RWPE2 (cell line): Measurements from ENCODE around the gene PDZD8.

Experiments
- ATAC-seq: fragments of 200-7000 bp; cut with Tn5 transposase; 3 replicates; pipeline ENCODE4 v1.9.1; 2021; ENCODE audit warnings: low read depth
- DNase-seq: peaks from one replicate; pipeline ENCODE4 v3.0.0-alpha.2; 2020; ENCODE audit warnings: low spot score
- H3K27ac ChIP-seq: fragments of 450-650 bp; 2 replicates; pipeline ENCODE4 v1.5.1; 2017; ENCODE audit warnings: mild to moderate bottlenecking; ENCODE audit not compliant: poor library complexity, severe bottlenecking
- H3K27me3 ChIP-seq: fragments of 250-450 bp; sonication (Bioruptor Pico); 2 replicates; pipeline ENCODE4 v1.5.1; 2021; ENCODE audit warnings: mild to moderate bottlenecking, moderate library complexity; ENCODE audit not compliant: insufficient read depth, poor library complexity, severe bottlenecking
- H3K36me3 ChIP-seq: fragments of 250-450 bp; sonication (Bioruptor Pico); 2 replicates; pipeline ENCODE4 v1.5.1; 2020; ENCODE audit warnings: low read depth, mild to moderate bottlenecking, moderate library complexity
- H3K4me1 ChIP-seq: fragments of 250-450 bp; sonication (Bioruptor Pico); 2 replicates; pipeline ENCODE4 v1.5.1; 2021; ENCODE audit warnings: mild to moderate bottlenecking, moderate library complexity; ENCODE audit not compliant: insufficient read depth, poor library complexity, severe bottlenecking
- H3K4me3 ChIP-seq: fragments of 250-450 bp; sonication (Bioruptor Pico); 2 replicates; pipeline ENCODE4 v1.5.1; 2021; ENCODE audit warnings: mild to moderate bottlenecking, moderate library complexity; ENCODE audit not compliant: severe bottlenecking
- H3K9me3 ChIP-seq: fragments of 250-450 bp; sonication (Bioruptor Pico); 2 replicates; pipeline ENCODE4 v1.5.1; 2021; ENCODE audit warnings: mild to moderate bottlenecking, moderate library complexity; ENCODE audit not compliant: severe bottlenecking
- CTCF ChIP-seq: fragments of 450-650 bp; IDR thresholded peaks from one replicate; pipeline ENCODE4 v1.5.1; 2017; ENCODE audit warnings: mild to moderate bottlenecking, moderate library complexity; ENCODE audit not compliant: poor library complexity, severe bottlenecking

PDZD8 gene

GRCh38 chr10:117266400-117266799, 108.8 kb downstream of the PDZD8 start:
- Histone ChIP-seq H3K4me3 (no peak overlapping the region), H3K36me3 (no peaks in the 10 kb centered on the region), H3K27me3 (no peaks in the 10 kb centered on the region), H3K4me1 (peaks cover 9% of the 10 kb centered on the region), H3K27ac (no peak overlapping the region), H3K9me3 (no peaks in the 10 kb centered on the region)
- DNase-seq: no peak
- TF ChIP-seq CTCF: no peak
- ATAC-seq: no peak

- DNase-seq (no peak), ATAC-seq (no peak)
- H3K27me3 ChIP-seq: no peaks in the 10 kb centered on the region
Measured at GRCh38 chr10:117264782-117265181, 110.5 kb downstream of the PDZD8 start.

GRCh38 chr10:117262903-117263293, 112.3 kb downstream of the PDZD8 start:
- no peak for TF ChIP-seq CTCF
- no peak for ATAC-seq
- H3K27ac ChIP-seq: no peak overlapping the region

More at GRCh38 chr10:117264782-117265181, 110.5 kb downstream of the PDZD8 start:
- no peaks in the 10 kb centered on the region for H3K36me3 ChIP-seq
- no peak overlapping the region for H3K27ac ChIP-seq
- H3K9me3 ChIP-seq: no peaks in the 10 kb centered on the region
- H3K4me1 ChIP-seq: no peaks in the 10 kb centered on the region
- H3K4me3 ChIP-seq: no peak overlapping the region
- no peak for TF ChIP-seq CTCF

GRCh38 chr10:117262291-117262902, 112.8 kb downstream of the PDZD8 start:
- no peak for TF ChIP-seq CTCF
- ATAC-seq (no peak), DNase-seq (no peak)
- no peaks in the 10 kb centered on the region for H3K4me1 ChIP-seq
- peaks cover 3% of the 10 kb centered on the region for H3K27me3 ChIP-seq
- H3K36me3 ChIP-seq: no peaks in the 10 kb centered on the region
- H3K4me3 ChIP-seq: no peak overlapping the region
- no peak overlapping the region for H3K27ac ChIP-seq
- no peaks in the 10 kb centered on the region for H3K9me3 ChIP-seq

More at GRCh38 chr10:117262903-117263293, 112.3 kb downstream of the PDZD8 start:
- Histone ChIP-seq H3K4me1 (no peaks in the 10 kb centered on the region), H3K9me3 (no peaks in the 10 kb centered on the region), H3K27me3 (peaks cover 3% of the 10 kb centered on the region), H3K36me3 (no peaks in the 10 kb centered on the region), H3K4me3 (no peak overlapping the region)
- DNase-seq: no peak

GRCh38 chr10:117261501-117261900, 113.7 kb downstream of the PDZD8 start:
- ATAC-seq (no peak), DNase-seq (no peak)
- Histone ChIP-seq H3K27me3 (peaks cover 3% of the 10 kb centered on the region), H3K4me1 (no peaks in the 10 kb centered on the region), H3K4me3 (no peak overlapping the region), H3K36me3 (no peaks in the 10 kb centered on the region), H3K27ac (no peak overlapping the region), H3K9me3 (no peaks in the 10 kb centered on the region)
- TF ChIP-seq CTCF: no peak
